Measurements from ENCODE around the gene RASGEF1C. TPM values are rescaled to one million over a fixed set of nuclear protein-coding genes. Genes with fewer than 3 reads are reported as not detected.

The RASGEF1C gene
- total RNA-seq, 1 donor from 2014 or later: under 0.01 TPM

GRCh38 chr5:180120237-180121101, 88.5 kb downstream of the RASGEF1C start:
- DNase-seq (ENCODE audit: low read depth in 2 of 2): no peak

- DNase-seq (ENCODE audit: low read depth in 2 of 2): no peak
These were observed 89.1 kb downstream of the RASGEF1C start for GRCh38 chr5:180119903-180120236.

- no peak for DNase-seq (ENCODE audit: low read depth in 2 of 2)
These were observed 89.7 kb downstream of the RASGEF1C start for GRCh38 chr5:180119031-180119902.

GRCh38 chr5:180118391-180118791, 90.6 kb downstream of the RASGEF1C start:
- no peak for DNase-seq (ENCODE audit: low read depth in 2 of 2)

- no peak for DNase-seq (ENCODE audit: low read depth in 2 of 2)
These were observed 91.8 kb downstream of the RASGEF1C start for GRCh38 chr5:180117000-180117725.

GRCh38 chr5:180116077-180116999, 92.7 kb downstream of the RASGEF1C start:
- no peak for DNase-seq (ENCODE audit: low read depth in 2 of 2)

- DNase-seq (ENCODE audit: low read depth in 2 of 2): no peak
These were observed 93.5 kb downstream of the RASGEF1C start for GRCh38 chr5:180115326-180116076.

GRCh38 chr5:180114304-180115003, 94.6 kb downstream of the RASGEF1C start:
- no peak for DNase-seq (ENCODE audit: low read depth in 2 of 2)

- no peak for DNase-seq (ENCODE audit: low read depth in 2 of 2)
These were observed 95.2 kb downstream of the RASGEF1C start for GRCh38 chr5:180113660-180114303.

GRCh38 chr5:180112181-180112861, 96.7 kb downstream of the RASGEF1C start:
- DNase-seq (ENCODE audit: low read depth in 2 of 2): no peak

- DNase-seq (ENCODE audit: low read depth in 2 of 2): no peak
These were observed 97.6 kb downstream of the RASGEF1C start for GRCh38 chr5:180111273-180112002.

- no peak for DNase-seq (ENCODE audit: low read depth in 2 of 2)
These were observed 99.1 kb downstream of the RASGEF1C start for GRCh38 chr5:180109920-180110319.

- no peak for DNase-seq (ENCODE audit: low read depth in 2 of 2)
These were observed 102.0 kb downstream of the RASGEF1C start for GRCh38 chr5:180107005-180107404.

GRCh38 chr5:180105827-180106312, 103.1 kb downstream of the RASGEF1C start:
- no peak for DNase-seq (ENCODE audit: low read depth in 2 of 2)

- no peak for DNase-seq (ENCODE audit: low read depth in 2 of 2)
These were observed 104.9 kb downstream of the RASGEF1C start for GRCh38 chr5:180104168-180104530.

- no peak for DNase-seq (ENCODE audit: low read depth in 2 of 2)
These were observed 105.4 kb downstream of the RASGEF1C start for GRCh38 chr5:180103487-180104167.

GRCh38 chr5:180102636-180103035, 106.4 kb downstream of the RASGEF1C start:
- DNase-seq (ENCODE audit: low read depth in 2 of 2): no peak
